ENCODE results near the gene LPCAT4. TPM values are rescaled to one million over a fixed set of nuclear protein-coding genes. Genes with fewer than 3 reads are reported as not detected.
A peak's percentile ranks its signal among the peaks of the same experiment; 100 is the strongest.

Gene LPCAT4
- total and polyA plus RNA-seq, 2 experiments from 2014 or later: 13.5 to 22.1 TPM

- TF ChIP-seq EZH2 (IDR thresholded peaks at IDR 0.05; ENCODE audit: borderline replicate concordance) (no peak), EZH2phosphoT487 (IDR thresholded peaks at IDR 0.05; ENCODE audit: low read depth, severe bottlenecking, unreplicated experiment) (no peak)
- TF ChIP-seq, protein P1, sequence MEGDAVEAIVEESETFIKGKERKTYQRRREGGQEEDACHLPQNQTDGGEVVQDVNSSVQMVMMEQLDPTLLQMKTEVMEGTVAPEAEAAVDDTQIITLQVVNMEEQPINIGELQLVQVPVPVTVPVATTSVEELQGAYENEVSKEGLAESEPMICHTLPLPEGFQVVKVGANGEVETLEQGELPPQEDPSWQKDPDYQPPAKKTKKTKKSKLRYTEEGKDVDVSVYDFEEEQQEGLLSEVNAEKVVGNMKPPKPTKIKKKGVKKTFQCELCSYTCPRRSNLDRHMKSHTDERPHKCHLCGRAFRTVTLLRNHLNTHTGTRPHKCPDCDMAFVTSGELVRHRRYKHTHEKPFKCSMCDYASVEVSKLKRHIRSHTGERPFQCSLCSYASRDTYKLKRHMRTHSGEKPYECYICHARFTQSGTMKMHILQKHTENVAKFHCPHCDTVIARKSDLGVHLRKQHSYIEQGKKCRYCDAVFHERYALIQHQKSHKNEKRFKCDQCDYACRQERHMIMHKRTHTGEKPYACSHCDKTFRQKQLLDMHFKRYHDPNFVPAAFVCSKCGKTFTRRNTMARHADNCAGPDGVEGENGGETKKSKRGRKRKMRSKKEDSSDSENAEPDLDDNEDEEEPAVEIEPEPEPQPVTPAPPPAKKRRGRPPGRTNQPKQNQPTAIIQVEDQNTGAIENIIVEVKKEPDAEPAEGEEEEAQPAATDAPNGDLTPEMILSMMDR (IDR thresholded peaks at IDR 0.05; ENCODE audit: poor library complexity): no peak
- 56% methylated on average over 1 of the region's 1 CpG for WGBS (ENCODE audit: low lambda C conversion rate, missing lambda C conversion rate)
- Histone ChIP-seq H3K27ac (no peak overlapping the region), H3K79me2 (peaks cover 12% of the 10 kb centered on the region), H3K4me2 (no peak overlapping the region), H3K36me3 (replicated peaks; ENCODE audit: insufficient read depth, low read depth) (no peaks in the 10 kb centered on the region), H3K4me3 (no peak overlapping the region), H4K20me1 (ENCODE audit: insufficient read depth, poor library complexity, severe bottlenecking) (no peaks in the 10 kb centered on the region), H2AFZ (no peak overlapping the region), H3K4me1 (ENCODE audit: insufficient read depth) (peaks cover 2% of the 10 kb centered on the region), H3K27me3 (no peaks in the 10 kb centered on the region), H3K9me2 (replicated peaks; ENCODE audit: insufficient read depth) (no peaks in the 10 kb centered on the region), H3K9me3 (ENCODE audit: low read depth) (no peaks in the 10 kb centered on the region)
- peak; percentile 65 for DNase-seq (ENCODE audit: low spot score)
Measured at GRCh38 chr15:34360298-34360697, 6.7 kb downstream of the LPCAT4 start.

- DNase-seq (ENCODE audit: low spot score): no peak
- TF ChIP-seq EZH2phosphoT487 (IDR thresholded peaks at IDR 0.05; ENCODE audit: low read depth, severe bottlenecking, unreplicated experiment) (no peak), EZH2 (IDR thresholded peaks at IDR 0.05; ENCODE audit: borderline replicate concordance) (no peak)
- TF ChIP-seq, protein P1 (IDR thresholded peaks at IDR 0.05; ENCODE audit: poor library complexity): no peak
Measured at GRCh38 chr15:34359416-34359815, 7.6 kb downstream of the LPCAT4 start.

GRCh38 chr15:34358948-34359347 lies 8.0 kb downstream of the LPCAT4 start:
- Histone ChIP-seq H3K79me2 (no peaks in the 10 kb centered on the region), H3K4me2 (no peak overlapping the region), H4K20me1 (ENCODE audit: insufficient read depth, poor library complexity, severe bottlenecking) (no peaks in the 10 kb centered on the region), H3K9me3 (ENCODE audit: low read depth) (no peaks in the 10 kb centered on the region), H2AFZ (no peak overlapping the region), H3K4me3 (no peak overlapping the region), H3K27ac (no peak overlapping the region), H3K9me2 (replicated peaks; ENCODE audit: insufficient read depth) (no peaks in the 10 kb centered on the region), H3K27me3 (no peaks in the 10 kb centered on the region), H3K36me3 (replicated peaks; ENCODE audit: insufficient read depth, low read depth) (no peaks in the 10 kb centered on the region), H3K4me1 (ENCODE audit: insufficient read depth) (peaks cover 2% of the 10 kb centered on the region)
- no peak for DNase-seq (ENCODE audit: low spot score)
- TF ChIP-seq, protein P1 (IDR thresholded peaks at IDR 0.05; ENCODE audit: poor library complexity): no peak
- TF ChIP-seq EZH2 (IDR thresholded peaks at IDR 0.05; ENCODE audit: borderline replicate concordance): no peak
- no peak for TF ChIP-seq EZH2phosphoT487 (IDR thresholded peaks at IDR 0.05; ENCODE audit: low read depth, severe bottlenecking, unreplicated experiment)
- WGBS (ENCODE audit: low lambda C conversion rate, missing lambda C conversion rate): 94% methylated on average over 4 of the region's 4 CpGs

More at GRCh38 chr15:34359416-34359815, 7.6 kb downstream of the LPCAT4 start:
- no peaks in the 10 kb centered on the region for H3K27me3 ChIP-seq
- no peak overlapping the region for H3K4me2 ChIP-seq
- peaks cover 2% of the 10 kb centered on the region for H3K4me1 ChIP-seq (ENCODE audit: insufficient read depth)
- WGBS (ENCODE audit: low lambda C conversion rate, missing lambda C conversion rate): 94% methylated on average over 3 of the region's 3 CpGs
- no peaks in the 10 kb centered on the region for H3K36me3 ChIP-seq (replicated peaks; ENCODE audit: insufficient read depth, low read depth)
- no peaks in the 10 kb centered on the region for H3K9me2 ChIP-seq (replicated peaks; ENCODE audit: insufficient read depth)
- H2AFZ ChIP-seq: no peak overlapping the region
- H3K4me3 ChIP-seq: no peak overlapping the region
- H3K79me2 ChIP-seq: peaks cover 4% of the 10 kb centered on the region
- no peak overlapping the region for H3K27ac ChIP-seq
- H4K20me1 ChIP-seq (ENCODE audit: insufficient read depth, poor library complexity, severe bottlenecking): no peaks in the 10 kb centered on the region
- no peaks in the 10 kb centered on the region for H3K9me3 ChIP-seq (ENCODE audit: low read depth)

GRCh38 chr15:34358367-34358766 lies 8.6 kb downstream of the LPCAT4 start:
- peaks cover 2% of the 10 kb centered on the region for H3K4me1 ChIP-seq (ENCODE audit: insufficient read depth)
- no peaks in the 10 kb centered on the region for H3K9me3 ChIP-seq (ENCODE audit: low read depth)
- H2AFZ ChIP-seq: no peak overlapping the region
- no peaks in the 10 kb centered on the region for H3K79me2 ChIP-seq
- H3K4me3 ChIP-seq: no peak overlapping the region
- no peaks in the 10 kb centered on the region for H3K27me3 ChIP-seq
- H3K27ac ChIP-seq: no peak overlapping the region
- no peaks in the 10 kb centered on the region for H3K36me3 ChIP-seq (replicated peaks; ENCODE audit: insufficient read depth, low read depth)
- H3K9me2 ChIP-seq (replicated peaks; ENCODE audit: insufficient read depth): no peaks in the 10 kb centered on the region
- no peak for DNase-seq (ENCODE audit: low spot score)
- no peak for TF ChIP-seq EZH2phosphoT487 (IDR thresholded peaks at IDR 0.05; ENCODE audit: low read depth, severe bottlenecking, unreplicated experiment)
- TF ChIP-seq, protein P1 (IDR thresholded peaks at IDR 0.05; ENCODE audit: poor library complexity): peak; percentile 12
- H4K20me1 ChIP-seq (ENCODE audit: insufficient read depth, poor library complexity, severe bottlenecking): no peaks in the 10 kb centered on the region
- WGBS (ENCODE audit: low lambda C conversion rate, missing lambda C conversion rate): 83% methylated on average over 3 of the region's 3 CpGs
- no peak overlapping the region for H3K4me2 ChIP-seq
